Activated CD4-positive, CD25-positive, alpha-beta regulatory T cell (primary cell): ENCODE measurements around the gene FIBCD1.

Source experiments
- DNase-seq, 4 experiments: peaks; one replicate each; lab custom pipeline; 2025; lab: John Stamatoyannopoulos, UW

The FIBCD1 gene

GRCh38 chr9:130858739-130859705 is 80.0 kb downstream of the FIBCD1 start:
- DNase-seq = no peak

- DNase-seq = no peak
These were observed 80.9 kb downstream of the FIBCD1 start for GRCh38 chr9:130857864-130858738.

DNA sequence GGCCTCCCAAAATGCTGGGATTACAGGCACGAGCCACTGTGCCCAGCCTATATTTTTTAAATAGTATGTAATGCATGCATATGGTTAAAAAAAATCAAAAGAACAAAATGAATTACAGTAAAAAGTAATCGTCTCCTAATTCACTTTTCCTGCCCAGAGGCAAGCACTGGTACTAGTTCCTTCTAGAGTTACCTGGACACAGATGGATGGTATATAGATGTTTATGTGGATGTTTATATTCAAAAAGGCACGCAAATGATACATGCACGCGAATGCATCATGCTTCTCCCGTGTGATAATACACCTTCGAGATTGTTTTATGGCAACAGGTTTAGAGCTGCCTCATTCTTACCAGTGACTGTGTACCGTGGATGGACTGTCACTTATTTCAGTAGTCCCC is 82.6 kb downstream of the FIBCD1 start:
- no peak for DNase-seq

DNA sequence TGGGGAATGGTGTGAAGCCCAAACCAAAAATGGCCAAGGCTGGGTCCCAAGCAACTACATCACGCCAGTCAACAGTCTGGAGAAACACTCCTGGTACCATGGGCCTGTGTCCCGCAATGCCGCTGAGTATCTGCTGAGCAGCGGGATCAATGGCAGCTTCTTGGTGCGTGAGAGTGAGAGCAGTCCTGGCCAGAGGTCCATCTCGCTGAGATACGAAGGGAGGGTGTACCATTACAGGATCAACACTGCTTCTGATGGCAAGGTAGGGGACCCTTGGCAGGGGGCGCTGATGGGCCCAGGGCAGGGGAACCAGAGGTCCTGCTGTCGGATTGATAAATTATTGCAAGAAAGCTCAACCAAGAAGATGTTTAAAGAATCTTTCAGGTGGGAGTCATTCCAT is 84.2 kb downstream of the FIBCD1 start:
- DNase-seq = no peak

- DNase-seq = no peak
These were observed 85.0 kb downstream of the FIBCD1 start for GRCh38 chr9:130854092-130854491.

- DNase-seq = no peak
These were observed 86.2 kb downstream of the FIBCD1 start for GRCh38 chr9:130852801-130853200.
